Thyroid gland (tissue), 4 donors: ENCODE measurements around the gene SMARCE1. TPM values are rescaled to one million over a fixed set of nuclear protein-coding genes. Genes with fewer than 3 reads are reported as not detected.

Experiments
- DNase-seq, 2 donors: peaks; one replicate each; pipeline ENCODE4 v3.0.0-alpha.2; 2019
- H3K27ac ChIP-seq, 3 donors: fragments of 200-600 bp; sonication (generic); 1 replicate in 2 of 3; 2 replicates in 1 of 3; pipeline ENCODE4 v1.5.1; 2016 to 2019; ENCODE audit warnings: mild to moderate bottlenecking in 1 of 3, moderate library complexity in 1 of 3
- H3K27me3 ChIP-seq: fragments of 200-600 bp; sonication (generic); one replicate; pipeline ENCODE4 v1.5.1; 2019
- H3K36me3 ChIP-seq, 2 donors: fragments of 200-600 bp; sonication (generic); one replicate each; pipeline ENCODE4 v1.5.1; 2016 to 2019
- H3K4me1 ChIP-seq, 2 donors: fragments of 200-600 bp; sonication (generic); one replicate each; pipeline ENCODE4 v1.5.1; 2017 to 2019
- H3K4me3 ChIP-seq, 3 donors: fragments of 200-600 bp; sonication (generic); replicated peaks in 1 of 3; 1 replicate in 2 of 3; 2 replicates in 1 of 3; pipeline ENCODE4 v1.5.1; 2016; ENCODE audit warnings: mild to moderate bottlenecking in 1 of 3
- H3K9me3 ChIP-seq: fragments of 200-600 bp; sonication (generic); one replicate; pipeline ENCODE4 v1.5.1; 2017
- POLR2A ChIP-seq, 2 donors: fragments of 450-650 bp; IDR thresholded peaks; one replicate each; pipeline ENCODE4 v1.6.1; 2017; ENCODE audit warnings: antibody characterized with exemption in 2 of 2, mild to moderate bottlenecking in 2 of 2, moderate library complexity in 1 of 2
- WGBS, 2 donors: methylation state at CpG; one replicate each; pipeline ENCODE4 v1.1.5; 2017; 5-methylcytosine and 5-hydroxymethylcytosine counted together
- intact Hi-C: fragments of 100-400 bp; cut with DNase I; formaldehyde crosslinking; loops from one replicate; pipeline ENCODE4 v1.15.1; 2023
- total RNA-seq, 4 donors: library from RNA; depleted of rRNA; stranded (reverse); fragments of >200 nt; gene quantifications; one replicate each; pipeline ENCODE4 v1.2.3, GENCODE V29; 2016
- TF ChIP-seq, protein P1 (sequence below), 6 experiments: fragments of 200-600 bp in 3 of 6; fragments of 450-650 bp in 3 of 6; sonication (generic) in 3 of 6; IDR thresholded peaks; one replicate each; pipeline ENCODE4 v1.5.1; 2016 to 2019; ENCODE audit warnings: antibody characterized with exemption in 6 of 6, mild to moderate bottlenecking in 2 of 6, inconsistent platforms in 1 of 6, moderate library complexity in 1 of 6

The SMARCE1 gene
- total RNA-seq, 4 donors from 2014 or later, result 82.1 to 125 (median 108) TPM

- H3K36me3 ChIP-seq, result no peaks in the 10 kb centered on the region
- peak overlapping the region; percentile 97 to 100 (median 99) for H3K27ac ChIP-seq
- H3K4me1 ChIP-seq, result peaks cover 19 to 20% of the 10 kb centered on the region in 2 donors
- H3K4me3 ChIP-seq, result peak overlapping the region; percentile 37 to 98 (median 81)
- TF ChIP-seq, protein P1, sequence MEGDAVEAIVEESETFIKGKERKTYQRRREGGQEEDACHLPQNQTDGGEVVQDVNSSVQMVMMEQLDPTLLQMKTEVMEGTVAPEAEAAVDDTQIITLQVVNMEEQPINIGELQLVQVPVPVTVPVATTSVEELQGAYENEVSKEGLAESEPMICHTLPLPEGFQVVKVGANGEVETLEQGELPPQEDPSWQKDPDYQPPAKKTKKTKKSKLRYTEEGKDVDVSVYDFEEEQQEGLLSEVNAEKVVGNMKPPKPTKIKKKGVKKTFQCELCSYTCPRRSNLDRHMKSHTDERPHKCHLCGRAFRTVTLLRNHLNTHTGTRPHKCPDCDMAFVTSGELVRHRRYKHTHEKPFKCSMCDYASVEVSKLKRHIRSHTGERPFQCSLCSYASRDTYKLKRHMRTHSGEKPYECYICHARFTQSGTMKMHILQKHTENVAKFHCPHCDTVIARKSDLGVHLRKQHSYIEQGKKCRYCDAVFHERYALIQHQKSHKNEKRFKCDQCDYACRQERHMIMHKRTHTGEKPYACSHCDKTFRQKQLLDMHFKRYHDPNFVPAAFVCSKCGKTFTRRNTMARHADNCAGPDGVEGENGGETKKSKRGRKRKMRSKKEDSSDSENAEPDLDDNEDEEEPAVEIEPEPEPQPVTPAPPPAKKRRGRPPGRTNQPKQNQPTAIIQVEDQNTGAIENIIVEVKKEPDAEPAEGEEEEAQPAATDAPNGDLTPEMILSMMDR (IDR thresholded peaks at IDR 0.05), result no peak
- no peak for TF ChIP-seq POLR2A (IDR thresholded peaks at IDR 0.05)
- H3K27me3 ChIP-seq, result no peaks in the 10 kb centered on the region
- 2 to 3% methylated on average over 26 to 28 of the region's 28 CpGs for WGBS, 2 donors
- intact Hi-C loops, result loop anchor here (10.0 kb wide), 1 partner anchor 76 kb away; no protein-coding TSS in a partner anchor
- peak in 1 of 2 donors; percentile 1 for DNase-seq
- no peaks in the 10 kb centered on the region for H3K9me3 ChIP-seq
These were observed 858 bp upstream of the SMARCE1 start for GRCh38 chr17:40648384-40648968.

GRCh38 chr17:40646791-40647623 lies 611 bp downstream of the SMARCE1 start:
- no peak for DNase-seq
- Histone ChIP-seq H3K36me3 (peaks cover 0 to 3% of the 10 kb centered on the region in 2 donors), H3K27me3 (no peaks in the 10 kb centered on the region), H3K9me3 (no peaks in the 10 kb centered on the region), H3K27ac (peak overlapping the region; percentile 97 to 100 (median 99)), H3K4me1 (peaks cover 19 to 20% of the 10 kb centered on the region in 2 donors), H3K4me3 (peak overlapping the region; percentile 37 to 98 (median 81))
- no peak for TF ChIP-seq POLR2A (IDR thresholded peaks at IDR 0.05)
- 9 to 11% methylated on average over 16 to 17 of the region's 18 CpGs for WGBS, 2 donors
- intact Hi-C loops, result loop anchor here (10.0 kb wide), 1 partner anchor 78 kb away; no protein-coding TSS in a partner anchor

GRCh38 chr17:40645943-40646342 lies 1.7 kb downstream of the SMARCE1 start:
- WGBS, 2 donors, result 64 to 73% methylated on average over 2 of the region's 2 CpGs
- intact Hi-C loops, result loop anchor here (10.0 kb wide), 1 partner anchor 79 kb away; no protein-coding TSS in a partner anchor
- no peak overlapping the region for H3K27ac ChIP-seq
- peaks cover 19 to 20% of the 10 kb centered on the region in 2 donors for H3K4me1 ChIP-seq
- no peaks in the 10 kb centered on the region for H3K9me3 ChIP-seq
- DNase-seq, result no peak
- TF ChIP-seq, protein P1 (IDR thresholded peaks at IDR 0.05), result no peak
- no peak for TF ChIP-seq POLR2A (IDR thresholded peaks at IDR 0.05)
- H3K27me3 ChIP-seq, result no peaks in the 10 kb centered on the region
- peaks cover 0 to 11% of the 10 kb centered on the region in 2 donors for H3K36me3 ChIP-seq
- no peak overlapping the region for H3K4me3 ChIP-seq

DNA sequence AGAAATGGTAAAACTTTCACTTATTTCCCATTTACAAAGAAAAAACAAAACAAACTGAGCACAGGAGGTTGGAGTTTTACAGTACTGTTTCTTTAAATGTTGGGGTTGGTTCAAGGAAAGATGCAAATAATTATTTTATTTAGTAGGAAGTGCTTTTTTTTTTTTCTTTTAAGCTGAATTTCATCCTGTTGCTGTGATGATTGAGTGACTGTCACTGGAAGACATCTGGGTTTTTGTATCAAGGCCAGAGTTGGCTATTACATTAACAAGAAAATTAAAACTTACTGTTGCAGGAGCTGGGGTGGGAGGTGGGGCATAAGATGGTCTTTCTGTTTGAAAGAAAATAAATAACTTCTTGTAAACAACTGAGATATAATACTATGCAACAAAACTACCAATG lies 2.3 kb downstream of the SMARCE1 start:
- no peak for DNase-seq
- peaks cover 0 to 15% of the 10 kb centered on the region in 2 donors for H3K36me3 ChIP-seq
- H3K27me3 ChIP-seq, result no peaks in the 10 kb centered on the region
- intact Hi-C loops, result loop anchor here (10.0 kb wide), 1 partner anchor 80 kb away; no protein-coding TSS in a partner anchor
- no peaks in the 10 kb centered on the region for H3K9me3 ChIP-seq
- TF ChIP-seq POLR2A (IDR thresholded peaks at IDR 0.05), result no peak
- TF ChIP-seq, protein P1 (IDR thresholded peaks at IDR 0.05), result no peak
- peaks cover 19 to 20% of the 10 kb centered on the region in 2 donors for H3K4me1 ChIP-seq
- no peak overlapping the region for H3K4me3 ChIP-seq
- no peak overlapping the region for H3K27ac ChIP-seq

- H3K9me3 ChIP-seq, result no peaks in the 10 kb centered on the region
- 78 to 80% methylated on average over 2 of the region's 2 CpGs for WGBS, 2 donors
- H3K4me3 ChIP-seq, result no peak overlapping the region
- no peaks in the 10 kb centered on the region for H3K4me1 ChIP-seq
- H3K27ac ChIP-seq, result no peak overlapping the region
- intact Hi-C loops, result no loop called here
- H3K27me3 ChIP-seq, result no peaks in the 10 kb centered on the region
- H3K36me3 ChIP-seq, result peaks cover 41 to 57% of the 10 kb centered on the region in 2 donors
- no peak for TF ChIP-seq POLR2A (IDR thresholded peaks at IDR 0.05)
- TF ChIP-seq, protein P1 (IDR thresholded peaks at IDR 0.05), result no peak
- no peak for DNase-seq
These were observed 9.7 kb downstream of the SMARCE1 start for GRCh38 chr17:40637931-40638330.
